GM19240 (cell line): ENCODE measurements around the gene UNKL.

Experiments used
- DNase-seq: peaks from one replicate; pipeline ENCODE4 v3.0.0; 2011; ENCODE audit warnings: low spot score; ENCODE audit not compliant: insufficient read length

The UNKL gene

DNA sequence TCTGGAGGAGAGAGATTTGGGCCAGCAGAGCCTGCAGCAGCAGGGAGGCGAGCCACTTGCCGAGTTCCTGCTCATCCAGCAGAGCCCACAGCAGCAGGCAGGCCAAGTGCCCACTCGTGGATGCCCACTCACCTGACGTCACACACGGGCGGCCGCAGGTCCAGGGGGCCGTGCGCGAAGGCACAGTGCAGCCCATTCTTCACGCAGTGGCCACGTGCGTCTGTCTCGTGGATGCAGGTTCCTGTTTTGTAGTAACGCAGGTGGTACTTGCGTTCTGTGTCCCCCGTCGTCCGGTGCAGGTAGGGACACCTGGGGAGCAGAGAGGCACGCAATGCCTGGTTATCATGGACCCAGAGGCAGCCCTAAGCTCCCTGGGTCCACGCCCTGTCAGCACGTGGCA is 11.5 kb downstream of the UNKL start:
- DNase-seq, result no peak

DNA sequence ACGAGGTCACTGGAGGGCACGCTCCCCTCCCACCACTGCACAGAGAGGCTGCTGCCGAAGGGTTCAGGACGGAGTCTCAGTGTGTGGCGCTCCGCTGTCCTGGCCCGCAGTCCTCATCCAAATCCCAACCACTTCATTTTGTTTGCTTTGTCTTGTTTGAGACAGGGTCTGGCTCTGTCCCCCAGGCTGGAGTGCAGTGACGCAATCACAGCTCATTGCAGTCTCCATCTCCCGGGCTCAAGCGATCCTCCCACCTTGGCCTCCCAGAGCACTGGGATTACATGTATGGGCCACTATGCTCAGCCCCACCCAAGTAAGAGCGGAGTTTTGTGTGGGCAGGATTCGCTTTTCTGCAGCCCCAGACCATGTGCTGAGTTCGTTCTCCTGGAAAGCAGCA is 12.7 kb downstream of the UNKL start:
- DNase-seq, result no peak

DNA sequence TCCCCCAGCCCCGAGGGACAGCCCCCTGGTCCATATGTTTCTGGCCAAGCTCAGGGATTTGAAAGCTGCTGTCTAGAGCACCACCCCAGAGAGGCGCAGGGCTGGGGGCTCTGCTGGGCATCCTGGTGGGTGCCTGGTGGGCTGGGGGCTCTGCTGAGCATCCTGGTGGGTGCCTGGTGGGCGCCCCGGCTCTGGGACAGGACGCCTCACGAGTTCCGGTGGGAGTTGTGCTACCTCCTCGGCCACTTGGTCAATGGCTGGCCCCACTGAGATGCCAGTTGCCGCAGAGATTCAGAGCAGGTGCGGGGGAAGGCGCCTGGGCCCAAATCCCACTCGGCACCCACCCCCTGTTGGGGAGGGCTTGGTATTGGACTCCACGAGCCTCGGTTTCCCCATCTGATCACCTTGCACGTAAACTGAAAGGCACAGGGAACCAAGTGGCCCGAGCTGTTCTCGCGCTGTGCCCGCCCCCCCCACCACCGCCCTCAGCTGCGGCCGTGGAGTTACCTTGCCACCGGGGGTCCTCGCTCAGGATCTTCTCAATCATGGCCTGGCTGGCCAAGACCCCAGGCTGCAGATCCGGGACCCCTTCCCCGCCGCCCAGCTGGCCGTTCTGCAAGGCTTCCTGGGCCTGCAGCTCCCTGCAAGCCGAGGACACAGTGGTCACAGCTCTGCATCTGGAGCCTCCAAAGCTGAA is 13.3 kb downstream of the UNKL start:
- no peak for DNase-seq

DNA sequence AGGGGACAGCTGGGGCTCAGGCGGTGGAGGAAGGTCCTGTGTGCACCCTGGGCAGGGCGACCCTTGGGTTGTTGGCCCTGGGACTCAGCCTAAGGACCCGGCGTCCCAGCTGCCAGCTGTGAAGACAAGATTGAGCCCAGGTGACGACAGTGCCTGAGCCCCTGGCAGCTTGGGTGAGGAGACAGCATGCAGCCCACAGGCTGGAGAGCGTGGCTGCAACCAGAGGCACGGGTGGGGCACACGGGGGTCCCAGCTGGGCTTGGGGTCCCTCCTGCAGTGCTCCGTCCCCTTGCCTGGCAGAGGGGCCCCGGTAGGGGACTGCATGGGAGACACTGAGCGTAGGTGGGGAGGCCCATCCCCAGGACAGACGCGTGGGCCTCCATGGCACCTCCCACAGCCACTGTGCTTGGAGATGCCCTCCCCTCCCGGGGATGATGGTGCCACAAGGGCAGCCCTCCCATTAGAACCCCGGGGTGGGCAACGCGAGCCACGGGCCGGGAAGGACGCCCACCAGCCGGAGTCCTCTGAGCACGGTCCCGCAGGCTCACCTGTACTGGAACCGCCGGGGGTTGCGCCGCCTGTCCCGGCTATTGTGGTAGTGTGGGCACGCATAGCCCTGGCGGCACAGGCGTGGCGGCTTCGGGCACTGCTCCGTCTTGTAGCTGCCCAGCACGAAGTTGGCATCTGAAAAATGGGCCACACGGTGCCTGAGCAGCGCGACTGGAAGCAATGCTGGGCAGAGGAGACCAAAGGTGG is 15.5 kb downstream of the UNKL start:
- DNase-seq, result no peak

DNA sequence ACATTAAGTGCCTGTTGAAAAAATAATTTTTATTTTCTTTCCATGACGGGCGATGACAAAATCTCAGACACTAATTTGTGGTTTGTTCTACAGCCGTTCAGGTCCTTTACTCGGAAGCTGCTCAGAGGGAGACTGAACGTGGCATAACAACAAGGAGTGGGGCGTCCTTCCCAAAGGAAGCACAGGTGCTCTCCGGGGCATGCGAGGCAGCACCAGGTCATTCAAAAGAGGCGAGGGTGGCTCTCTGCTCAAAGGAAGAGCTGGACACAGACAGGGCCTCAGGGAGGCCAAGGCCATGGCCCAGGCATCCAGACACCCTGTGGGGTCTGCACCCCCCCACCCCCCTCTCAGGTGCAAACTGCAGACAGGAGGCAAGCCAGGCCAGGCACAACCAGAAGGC is 16.2 kb downstream of the UNKL start:
- no peak for DNase-seq

DNA sequence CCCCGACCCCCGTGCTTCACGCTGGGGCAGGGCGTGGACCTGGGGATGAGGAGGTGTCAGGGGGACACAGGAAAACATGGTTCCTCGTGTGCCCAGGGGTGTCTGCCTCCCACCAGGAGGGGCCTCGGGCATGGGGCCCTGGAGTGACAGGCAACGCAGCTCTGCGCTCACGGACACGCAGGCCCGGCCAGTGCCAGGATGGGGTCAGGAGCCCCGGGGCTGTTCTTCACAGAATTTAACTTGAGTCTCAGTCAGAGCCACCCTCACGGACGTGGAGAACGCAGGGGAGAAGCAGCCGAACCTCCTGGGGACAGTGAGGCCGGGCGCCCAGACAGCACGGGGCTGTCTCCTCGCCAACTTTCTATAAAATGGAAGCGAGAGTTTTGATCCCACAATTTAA is 16.7 kb downstream of the UNKL start:
- no peak for DNase-seq

DNA sequence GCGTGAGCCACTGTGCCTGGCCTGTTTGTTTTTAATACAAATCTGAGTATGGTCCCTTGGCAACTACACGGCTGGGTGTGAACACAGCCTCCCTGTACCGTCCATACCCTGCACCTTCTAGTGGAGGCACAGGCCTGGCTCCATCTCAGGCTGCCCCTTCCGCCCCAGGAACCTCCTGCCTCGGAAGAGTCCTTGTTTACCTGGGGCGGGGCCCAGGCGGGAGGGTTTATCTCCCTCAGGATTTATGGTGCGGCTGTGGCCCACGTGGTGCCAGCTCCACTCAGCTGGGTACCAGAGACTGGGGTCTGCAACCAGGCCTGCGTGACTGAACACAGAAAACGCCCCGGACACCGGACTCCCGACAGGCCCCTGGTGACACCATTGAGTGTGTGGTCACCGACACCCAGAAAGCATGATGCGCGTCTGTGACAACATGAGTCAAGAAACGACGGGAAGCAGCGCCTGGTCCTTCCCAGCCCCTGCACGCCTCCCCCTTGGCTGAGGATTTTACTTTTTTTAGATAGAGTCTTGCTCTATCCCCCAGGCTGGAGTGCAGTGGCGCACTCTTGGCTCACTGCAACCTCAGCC is 19.0 kb downstream of the UNKL start:
- no peak for DNase-seq

DNA sequence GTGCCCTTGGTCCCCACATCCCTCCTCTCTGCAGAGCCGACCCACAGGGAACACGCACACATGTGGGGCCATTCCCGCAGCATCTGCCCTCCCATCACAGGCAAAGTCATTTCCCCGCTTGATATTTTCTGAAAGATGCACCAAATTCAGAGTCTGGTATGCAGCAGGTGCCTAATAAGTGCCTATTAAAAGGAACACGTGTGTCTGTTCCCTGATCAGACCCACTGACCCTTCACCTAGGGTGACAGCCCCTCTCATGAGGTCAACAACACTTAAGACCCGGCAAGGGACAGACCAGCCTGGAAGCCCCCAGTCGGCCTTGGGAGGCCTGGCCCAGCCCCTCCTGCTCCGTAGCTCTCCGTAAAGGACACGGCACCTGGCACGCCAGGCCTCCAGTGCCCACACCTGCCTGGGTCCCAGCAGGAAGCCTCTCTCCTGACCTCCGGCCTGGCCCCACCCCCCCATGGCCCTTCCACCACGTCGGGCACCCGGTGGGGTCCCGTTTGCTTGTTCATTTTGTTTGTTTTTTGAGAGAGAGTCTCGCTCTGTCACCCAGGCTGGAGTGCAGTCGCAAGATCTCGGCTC is 20.0 kb downstream of the UNKL start:
- DNase-seq, result no peak

DNA sequence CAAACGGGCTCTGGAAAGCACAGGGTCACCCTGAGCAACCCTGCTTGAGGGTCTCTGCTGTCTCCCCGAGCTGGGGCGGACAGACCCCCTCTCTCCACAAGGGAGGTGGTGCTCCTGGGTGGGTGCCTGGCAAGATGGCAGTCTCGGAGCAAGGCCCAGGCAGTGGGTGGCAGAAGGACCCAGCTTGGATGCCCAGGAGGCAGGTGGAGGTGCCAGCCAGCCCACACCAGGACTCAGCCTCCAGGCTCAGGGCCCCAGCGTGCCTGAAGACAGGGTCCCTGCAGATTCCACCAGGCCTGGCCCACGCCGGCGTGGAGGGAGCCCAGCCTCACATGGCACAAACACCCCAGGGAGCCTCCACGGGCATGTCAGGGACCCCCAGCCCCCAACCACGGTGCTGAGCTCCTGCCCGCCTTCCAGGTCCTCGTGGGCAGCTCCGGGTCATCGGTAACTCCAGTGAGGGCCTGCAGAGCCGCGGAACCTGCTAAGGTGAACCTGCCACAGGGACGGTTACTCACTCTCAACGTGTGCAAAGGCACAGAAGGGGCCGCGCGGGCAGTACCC is 20.8 kb downstream of the UNKL start:
- DNase-seq, result no peak

DNA sequence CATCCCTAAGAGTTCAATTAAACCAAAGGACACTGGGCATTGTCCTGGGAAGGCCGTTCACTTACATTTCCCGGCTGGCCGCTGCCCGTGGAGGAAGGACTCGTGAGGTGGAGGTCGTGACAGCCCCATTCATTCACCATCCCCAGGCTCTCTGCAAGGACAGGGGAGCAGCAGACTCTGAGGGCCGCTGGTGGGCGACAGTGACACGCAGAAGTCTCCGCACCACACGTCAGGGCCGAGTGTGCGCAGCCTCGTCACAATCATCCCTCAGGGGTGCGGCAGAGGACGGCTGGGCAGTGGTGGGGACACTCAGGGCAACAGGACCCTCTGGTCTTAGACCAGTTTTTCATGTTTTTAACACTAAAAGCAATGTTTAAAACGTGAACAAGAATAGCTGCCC is 21.7 kb downstream of the UNKL start:
- no peak for DNase-seq

DNA sequence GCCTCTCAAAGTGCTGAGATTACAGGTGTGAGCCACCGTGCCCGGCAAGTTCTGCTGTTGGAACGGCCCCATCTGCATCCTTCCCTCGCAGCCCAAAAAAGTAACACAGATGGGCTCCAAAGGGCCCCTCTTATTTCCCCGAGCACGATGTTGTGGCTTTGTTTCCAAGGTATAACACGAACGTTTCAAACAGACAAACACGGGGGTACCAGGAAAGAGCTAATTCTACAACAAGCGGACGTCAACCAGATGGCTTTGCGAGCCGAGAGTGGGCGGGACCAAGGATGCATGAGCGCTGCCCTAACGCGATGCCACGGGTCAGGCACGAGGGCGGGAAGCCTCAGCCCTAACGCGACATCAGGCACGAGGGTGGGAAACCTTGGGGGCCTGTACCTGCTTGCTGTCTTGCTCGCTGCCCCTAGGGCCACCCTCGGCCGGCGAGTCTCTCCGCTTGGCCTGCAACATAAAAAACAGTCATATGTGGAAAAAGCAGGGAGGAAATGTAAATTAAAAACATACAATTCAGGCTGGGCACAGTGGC is 24.2 kb downstream of the UNKL start:
- DNase-seq, result no peak

DNA sequence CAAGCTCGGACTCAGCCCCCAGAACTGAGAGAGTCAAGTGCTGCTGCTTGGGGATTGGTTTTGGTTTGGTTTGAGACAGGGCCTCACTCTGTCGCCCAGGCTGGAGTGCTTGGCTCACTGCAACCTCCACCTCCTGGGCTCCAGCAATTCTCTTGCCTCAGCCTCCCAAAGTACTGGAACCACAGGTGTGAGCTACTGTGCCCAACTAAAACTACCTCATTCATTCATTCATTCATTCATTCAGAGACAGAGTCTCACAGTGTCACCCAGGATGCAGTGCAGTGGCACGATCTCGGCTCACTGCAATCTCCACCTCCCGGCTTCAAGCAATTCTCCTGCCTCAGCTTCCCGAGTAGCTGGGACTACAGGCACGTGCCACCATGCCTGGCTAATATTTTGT is 24.7 kb downstream of the UNKL start:
- no peak for DNase-seq

DNA sequence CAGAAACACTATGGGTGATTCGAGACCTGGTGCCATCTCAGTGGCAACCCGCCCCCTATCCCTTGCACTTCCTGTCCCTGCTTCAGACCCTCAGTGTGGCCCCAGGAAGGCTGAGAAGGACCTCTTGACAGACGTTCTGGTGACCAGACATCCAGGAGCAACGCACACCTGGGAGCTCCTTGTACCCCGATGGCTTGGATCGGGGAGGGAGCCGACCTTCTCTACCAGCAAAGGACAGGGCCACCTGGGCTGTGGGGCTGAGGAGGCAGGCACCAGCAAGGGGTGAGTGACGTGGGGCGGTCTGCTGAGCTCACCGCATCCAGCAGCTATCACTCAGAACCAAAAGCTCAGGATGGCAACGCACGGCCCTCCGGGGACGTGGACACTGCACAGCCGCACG is 27.2 kb downstream of the UNKL start:
- no peak for DNase-seq

DNA sequence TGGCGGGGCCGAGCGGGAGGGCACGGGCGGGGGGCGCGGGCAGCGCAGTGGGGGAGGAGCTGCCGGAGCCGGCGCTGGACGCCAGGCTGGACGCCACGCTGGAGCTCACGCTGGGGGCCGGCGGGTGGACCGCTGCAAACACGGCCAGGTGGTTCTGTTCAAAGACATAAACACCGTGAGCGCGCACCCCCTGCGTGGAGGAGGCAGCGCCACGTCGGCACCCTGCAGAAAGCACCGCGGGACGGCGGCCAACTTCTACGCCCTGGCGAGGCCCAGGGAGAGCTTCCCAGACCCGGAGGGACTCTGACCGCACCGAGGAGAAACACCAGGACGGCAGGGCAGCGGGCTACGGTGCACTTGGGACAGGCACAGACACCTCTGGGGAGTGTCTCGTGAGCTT is 29.3 kb downstream of the UNKL start:
- DNase-seq, result no peak

DNA sequence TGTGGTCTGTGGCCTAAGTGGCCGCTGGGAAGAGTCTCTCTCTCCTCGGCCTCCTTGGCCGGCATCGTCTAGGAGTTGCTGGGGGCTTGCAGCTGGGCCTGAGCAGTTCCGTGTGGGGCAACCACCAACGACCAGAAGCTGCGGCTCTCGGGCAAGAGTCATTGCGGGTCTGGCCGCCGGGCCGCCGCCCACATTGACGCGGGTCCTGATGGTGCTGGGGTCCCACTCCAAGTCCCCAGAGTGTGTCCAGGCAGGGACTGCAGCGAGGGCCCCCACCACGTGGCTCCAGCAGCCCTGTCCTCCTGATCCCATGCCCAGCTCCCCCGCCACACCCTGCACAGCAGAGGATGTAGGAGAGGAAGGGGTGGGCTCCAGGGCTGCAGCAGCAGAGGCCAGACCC is 30.9 kb downstream of the UNKL start:
- DNase-seq, result no peak

DNA sequence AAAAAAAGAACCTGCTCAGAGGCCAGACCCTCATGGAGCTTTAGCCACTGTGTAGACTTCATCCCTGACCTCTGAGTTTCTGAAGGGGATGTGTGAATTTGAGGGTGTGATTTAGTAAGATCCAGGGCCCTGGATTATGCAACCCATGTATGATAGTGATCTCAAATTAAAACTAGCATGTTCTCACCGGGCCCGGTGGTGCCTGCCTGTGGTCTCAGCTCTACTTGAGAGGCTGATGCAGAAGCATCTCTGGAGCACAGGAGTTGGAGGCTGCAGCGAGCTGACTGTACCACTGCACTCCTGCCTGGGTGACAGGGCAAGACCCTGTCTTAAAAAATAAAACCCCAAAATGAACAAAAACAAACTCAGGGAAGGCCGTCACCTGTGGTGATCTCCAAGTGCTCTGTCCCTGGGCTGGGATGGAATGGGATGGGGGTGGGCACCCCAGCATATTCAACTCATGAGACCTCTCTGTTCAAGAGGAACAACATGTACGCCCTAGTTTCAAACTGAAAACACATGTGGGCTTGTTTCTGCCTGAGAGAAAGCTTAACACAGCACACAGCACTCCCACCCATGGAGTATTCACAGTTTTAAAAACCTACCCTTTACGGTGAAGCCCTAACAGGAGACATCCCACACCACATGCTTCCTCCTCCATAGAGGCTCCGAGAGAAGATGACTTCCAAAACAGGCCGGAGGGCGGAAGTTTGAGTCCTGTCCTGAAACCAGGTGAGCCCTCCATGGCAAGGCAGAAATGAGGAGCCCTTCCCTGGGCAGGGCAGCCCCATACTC is 32.7 kb downstream of the UNKL start:
- DNase-seq, result no peak

DNA sequence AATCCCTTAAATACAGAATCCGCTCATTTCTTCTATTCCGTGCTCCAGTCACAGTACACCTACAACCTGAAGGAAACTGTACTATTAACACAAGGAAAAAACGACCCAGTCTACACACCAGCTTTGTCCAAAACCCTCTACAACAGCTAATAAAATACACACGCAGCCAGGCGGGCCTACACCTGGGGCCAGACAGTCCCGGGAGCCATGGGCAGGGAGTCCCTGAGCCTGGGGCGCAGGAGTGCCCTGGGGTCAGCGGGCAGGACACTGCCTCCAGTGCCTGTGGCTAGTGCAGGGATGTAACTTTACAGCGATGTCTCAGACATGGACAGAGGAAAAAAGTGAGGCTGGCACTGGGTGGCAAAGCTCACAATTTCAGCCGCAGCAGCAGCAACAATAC is 34.3 kb downstream of the UNKL start:
- DNase-seq, result no peak

DNA sequence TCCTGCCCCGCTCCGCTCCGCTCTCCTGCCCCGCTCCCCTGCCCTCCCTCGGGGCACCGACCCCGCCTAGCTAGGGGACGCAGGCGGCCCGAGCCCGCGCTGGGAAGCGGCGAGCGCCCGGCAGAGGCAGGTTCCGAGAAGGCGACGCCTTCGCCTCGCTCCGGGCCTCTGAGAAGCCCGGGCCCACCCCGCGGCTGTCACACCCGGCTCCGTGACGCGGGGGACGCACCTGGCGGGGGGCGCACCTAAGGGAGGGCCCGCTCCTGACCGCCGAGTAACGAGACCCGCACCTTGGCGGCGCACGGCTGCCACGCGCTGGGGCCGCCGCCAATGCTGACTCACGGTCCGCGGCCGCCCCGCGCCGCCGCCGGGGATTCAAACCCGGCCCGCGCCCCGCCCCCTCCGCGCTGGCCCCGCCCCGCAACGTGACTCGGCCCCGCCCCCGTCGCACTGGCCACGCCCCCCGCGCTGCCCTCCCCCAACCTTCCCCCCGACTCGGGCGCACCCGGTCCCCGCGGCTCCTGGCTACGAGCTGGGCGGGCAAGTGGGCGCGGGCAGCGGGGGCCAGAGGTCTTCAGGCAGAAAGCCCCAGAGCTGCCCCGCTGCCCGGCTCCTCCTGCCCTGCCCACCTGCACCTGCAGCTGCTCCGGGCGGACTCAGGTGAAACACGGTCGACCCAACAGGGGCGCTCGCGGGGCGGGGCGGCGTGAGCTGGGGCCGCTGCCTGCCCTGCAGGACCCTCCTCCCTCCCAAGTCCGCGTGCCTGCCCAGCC is 35.0 kb downstream of the UNKL start:
- DNase-seq, result peak; percentile 63

DNA sequence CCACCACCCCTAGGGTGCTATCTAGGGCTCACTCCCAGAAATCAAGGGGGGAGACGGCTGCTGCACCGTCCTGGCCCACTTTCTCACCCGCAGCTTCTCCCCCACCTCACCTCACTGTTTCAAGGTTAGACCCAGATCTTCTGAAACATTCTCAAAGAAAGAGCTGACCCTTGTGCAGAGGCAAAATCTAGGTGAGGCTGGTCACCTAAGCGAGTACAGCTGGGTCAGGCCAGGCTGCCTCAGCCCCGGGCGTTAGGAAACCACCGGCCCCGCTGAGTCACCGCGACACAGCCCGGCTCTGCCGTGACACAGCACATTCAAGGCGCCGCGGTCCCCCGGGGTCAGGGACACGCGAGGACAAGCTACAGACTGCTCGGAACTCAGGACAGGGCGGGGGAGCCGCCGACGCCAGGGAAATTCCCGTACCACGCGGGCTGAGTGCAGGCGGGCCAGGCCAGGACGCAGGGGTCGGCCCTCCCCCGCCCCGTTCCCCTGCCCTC is 35.6 kb downstream of the UNKL start:
- DNase-seq, result no peak
